HepG2 (cell line): Measurements from ENCODE around the gene COX7A1. TPM values are rescaled to one million over a fixed set of nuclear protein-coding genes. Genes with fewer than 3 reads are reported as not detected.

ENCODE experiments used
- CREM ChIP-seq, 2 experiments: sonication (generic) in 1 of 2; formaldehyde crosslinking in 1 of 2; IDR thresholded peaks; 2 replicates each; pipeline versions ENCODE4 v1.4.0 to v1.6.1; 2016 to 2020; ENCODE audit warnings: antibody characterized with exemption in 1 of 2, mild to moderate bottlenecking in 1 of 2, missing genetic modification reagents in 1 of 2
- ELF1 ChIP-seq: sonication (generic); formaldehyde crosslinking; IDR thresholded peaks from 2 replicates; pipeline ENCODE4 v1.4.0; 2020; ENCODE audit warnings: missing genetic modification reagents
- GZF1 ChIP-seq: sonication (generic); formaldehyde crosslinking; IDR thresholded peaks from 2 replicates; pipeline ENCODE4 v1.5.1; 2020; ENCODE audit warnings: mild to moderate bottlenecking, missing genetic modification reagents
- HNF4A ChIP-seq: sonication (generic); formaldehyde crosslinking; IDR thresholded peaks from 2 replicates; pipeline ENCODE4 v1.4.0; 2020; ENCODE audit warnings: missing genetic modification reagents
- MAF1 ChIP-seq: sonication (generic); formaldehyde crosslinking; IDR thresholded peaks from 2 replicates; pipeline ENCODE4 v1.5.0; 2020; ENCODE audit warnings: missing genetic modification reagents, borderline replicate concordance
- MED8 ChIP-seq: sonication (generic); formaldehyde crosslinking; IDR thresholded peaks from 2 replicates; pipeline ENCODE4 v1.8.1; 2023; ENCODE audit warnings: mild to moderate bottlenecking, missing genetic modification reagents; ENCODE audit not compliant: insufficient replicate concordance
- MEIS1 ChIP-seq: sonication (generic); formaldehyde crosslinking; IDR thresholded peaks from 2 replicates; pipeline ENCODE4 v1.9.0; 2021; ENCODE audit warnings: mild to moderate bottlenecking, missing genetic modification reagents, moderate library complexity, borderline replicate concordance
- MXI1 ChIP-seq: IDR thresholded peaks from 3 replicates; pipeline ENCODE4 v1.6.1; 2012; ENCODE audit warnings: low read depth, low read length, inconsistent platforms, borderline replicate concordance
- MYNN ChIP-seq: sonication (generic); formaldehyde crosslinking; IDR thresholded peaks from 2 replicates; pipeline ENCODE4 v1.4.0; 2020; ENCODE audit warnings: mild to moderate bottlenecking, low read depth, missing genetic modification reagents
- NONO ChIP-seq, 2 experiments: fragments of 450-650 bp in 1 of 2; sonication (generic) in 1 of 2; formaldehyde crosslinking in 1 of 2; IDR thresholded peaks in 1 of 2; conservative IDR thresholded peaks in 1 of 2; 2 replicates each; pipeline versions ENCODE4 v1.6.1 to v1.8.0; 2017 to 2022; ENCODE audit warnings: mild to moderate bottlenecking in 1 of 2, missing genetic modification reagents in 1 of 2, moderate library complexity in 1 of 2
- NR2F1 ChIP-seq, 2 experiments: fragments of 450-650 bp in 1 of 2; formaldehyde crosslinking in 1 of 2; IDR thresholded peaks; 2 replicates each; pipeline versions ENCODE4 v1.5.0 to v1.6.1; 2016 to 2020; ENCODE audit warnings: mild to moderate bottlenecking in 1 of 2, missing compliant biosample characterization in 1 of 2, missing genetic modification reagents in 1 of 2, moderate library complexity in 1 of 2
- PHF21A ChIP-seq: sonication (generic); formaldehyde crosslinking; IDR thresholded peaks from 2 replicates; pipeline ENCODE4 v1.5.0; 2020; ENCODE audit warnings: mild to moderate bottlenecking, missing genetic modification reagents
- PHF8 ChIP-seq: sonication (generic); formaldehyde crosslinking; IDR thresholded peaks from 2 replicates; pipeline ENCODE4 v1.5.0; 2020; ENCODE audit warnings: missing genetic modification reagents
- RARG ChIP-seq: sonication (generic); formaldehyde crosslinking; IDR thresholded peaks from 2 replicates; pipeline ENCODE4 v1.4.0; 2020; ENCODE audit warnings: low read depth, mild to moderate bottlenecking, missing genetic modification reagents
- SIX1 ChIP-seq: sonication (generic); formaldehyde crosslinking; IDR thresholded peaks from 2 replicates; pipeline ENCODE4 v1.4.0; 2020; ENCODE audit warnings: missing genetic modification reagents, borderline replicate concordance
- TERF1 ChIP-seq: sonication (generic); formaldehyde crosslinking; IDR thresholded peaks from 2 replicates; pipeline ENCODE4 v1.8.0; 2022; ENCODE audit warnings: mild to moderate bottlenecking, missing genetic modification reagents, moderate library complexity
- ZBTB8A ChIP-seq: sonication (generic); formaldehyde crosslinking; IDR thresholded peaks from 2 replicates; pipeline ENCODE4 v1.4.0; 2020; ENCODE audit warnings: mild to moderate bottlenecking, low read depth, missing genetic modification reagents, borderline replicate concordance
- ZKSCAN1 ChIP-seq: fragments of 150-350 bp; IDR thresholded peaks from 2 replicates; pipeline ENCODE4 v1.6.1; 2014; ENCODE audit warnings: low read length
- ZNF225 ChIP-seq: sonication (generic); formaldehyde crosslinking; IDR thresholded peaks from 2 replicates; pipeline ENCODE4 v1.4.0; 2020; ENCODE audit warnings: mild to moderate bottlenecking, missing genetic modification reagents
- ZNF3 ChIP-seq: IDR thresholded peaks from 2 replicates; pipeline ENCODE4 v1.7.0; 2017; ENCODE audit warnings: inconsistent platforms
- ZNF354B ChIP-seq: sonication (generic); formaldehyde crosslinking; IDR thresholded peaks from 2 replicates; pipeline ENCODE4 v1.8.0; 2022; ENCODE audit warnings: mild to moderate bottlenecking, missing genetic modification reagents
- ZNF703 ChIP-seq: sonication (generic); formaldehyde crosslinking; IDR thresholded peaks from 2 replicates; pipeline ENCODE4 v1.5.1; 2020; ENCODE audit warnings: missing genetic modification reagents, mild to moderate bottlenecking, moderate library complexity, borderline replicate concordance
- ZNF761 ChIP-seq: sonication (generic); formaldehyde crosslinking; conservative IDR thresholded peaks from 2 replicates; pipeline ENCODE4 v1.4.0; 2020; ENCODE audit warnings: mild to moderate bottlenecking, missing genetic modification reagents
- ZNF792 ChIP-seq: IDR thresholded peaks from 2 replicates; pipeline ENCODE4 v1.6.1; 2016
- ZNF891 ChIP-seq: sonication (generic); formaldehyde crosslinking; IDR thresholded peaks from 2 replicates; pipeline ENCODE4 v1.5.0; 2020; ENCODE audit warnings: mild to moderate bottlenecking, missing genetic modification reagents
- polyA plus RNA-seq, 8 experiments: library from polyadenylated mRNA; depleted of rRNA in 3 of 8; stranded (reverse) in 7 of 8; unstranded in 1 of 8; fragments of >200 nt; fragmentation: Illumina TruSeq in 4 of 8; extraction: Trizol in 4 of 8; gene quantifications; 2 replicates each; pipeline versions ENCODE4 v1.2.1 to v1.2.3, GENCODE V29; 2011 to 2016; ENCODE audit warnings: low read depth in 4 of 8, missing spikeins in 1 of 8, mixed read lengths in 1 of 8; ENCODE audit not compliant: insufficient read depth in 1 of 8
- total RNA-seq, 5 experiments: library from RNA; depleted of rRNA; stranded (reverse); fragments of >200 nt; fragmentation: Illumina TruSeq; extraction: Trizol; gene quantifications; 2 replicates each; pipeline ENCODE4 v1.2.3, GENCODE V29; 2016; ENCODE audit warnings: low read depth in 1 of 5
- TF ChIP-seq, protein P1 (sequence below): sonication (generic); formaldehyde crosslinking; IDR thresholded peaks from 2 replicates; pipeline ENCODE4 v1.5.1; 2020; ENCODE audit warnings: mild to moderate bottlenecking, moderate library complexity, missing genetic modification reagents

The COX7A1 gene
- total and polyA plus RNA-seq, 2 of the 13 experiments (the other 11 are each of a cell fraction or from before 2014, with no cell fraction given): not detected

- TF ChIP-seq, protein P1, sequence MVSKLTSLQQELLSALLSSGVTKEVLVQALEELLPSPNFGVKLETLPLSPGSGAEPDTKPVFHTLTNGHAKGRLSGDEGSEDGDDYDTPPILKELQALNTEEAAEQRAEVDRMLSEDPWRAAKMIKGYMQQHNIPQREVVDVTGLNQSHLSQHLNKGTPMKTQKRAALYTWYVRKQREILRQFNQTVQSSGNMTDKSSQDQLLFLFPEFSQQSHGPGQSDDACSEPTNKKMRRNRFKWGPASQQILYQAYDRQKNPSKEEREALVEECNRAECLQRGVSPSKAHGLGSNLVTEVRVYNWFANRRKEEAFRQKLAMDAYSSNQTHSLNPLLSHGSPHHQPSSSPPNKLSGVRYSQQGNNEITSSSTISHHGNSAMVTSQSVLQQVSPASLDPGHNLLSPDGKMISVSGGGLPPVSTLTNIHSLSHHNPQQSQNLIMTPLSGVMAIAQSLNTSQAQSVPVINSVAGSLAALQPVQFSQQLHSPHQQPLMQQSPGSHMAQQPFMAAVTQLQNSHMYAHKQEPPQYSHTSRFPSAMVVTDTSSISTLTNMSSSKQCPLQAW (CRISPR knock-in tag): peak; percentile 82; the same call in 1 of the 2 replicates
- TF ChIP-seq NONO (IDR thresholded peaks at IDR 0.05) (no peak), NONO (CRISPR knock-in tag; conservative IDR thresholded peaks at IDR 0.05) (peak; percentile 86), ZKSCAN1 (no peak), SIX1 (peak; percentile 17; the same call in 1 of the 2 replicates), ZNF703 (no peak), NR2F1 (CRISPR knock-in tag; IDR thresholded peaks at IDR 0.05) (0 out of 4 replicates have a peak, but pooled peaks of 1 of the 2 experiments have one; percentile 25), ZNF225 (CRISPR knock-in tag) (no peak), ZNF891 (CRISPR knock-in tag) (no peak), MYNN (CRISPR knock-in tag) (no peak), MXI1 (peak; percentile 74; the same call in 1 of the 3 replicates), GZF1 (CRISPR knock-in tag) (0 out of 2 replicates have a peak, but pooled peaks have one; percentile 11), ZNF792 (CRISPR knock-in tag) (0 out of 2 replicates have a peak, but pooled peaks have one; percentile 48), TERF1 (no peak), PHF8 (CRISPR knock-in tag) (peak; percentile 68), PHF21A (CRISPR knock-in tag) (peak; percentile 98), RARG (CRISPR knock-in tag) (no peak), ZNF3 (CRISPR knock-in tag) (no peak), ZBTB8A (peak; percentile 33; the same call in 1 of the 2 replicates), ZNF354B (0 out of 2 replicates have a peak, but pooled peaks have one; percentile 70), ELF1 (CRISPR knock-in tag) (peak; percentile 83), MED8 (peak; percentile 48), MEIS1 (CRISPR knock-in tag) (0 out of 2 replicates have a peak, but pooled peaks have one; percentile 59), HNF4A (CRISPR knock-in tag) (peak; percentile 88), MAF1 (CRISPR knock-in tag) (no peak), ZNF761 (CRISPR knock-in tag) (peak; percentile 79; the same call in 1 of the 2 replicates), CREM (IDR thresholded peaks at IDR 0.05) (peak; percentile 73), CREM (CRISPR knock-in tag; IDR thresholded peaks at IDR 0.05) (no peak)
Observed at GRCh38 chr19:36120092-36120983, 31.9 kb downstream of the COX7A1 start (continued).
